AG10803 (cell line): ENCODE results near the gene ZNF608.

Source experiments
- DNase-seq: peaks from one replicate; pipeline ENCODE4 v3.0.0; 2010; ENCODE audit warnings: low read depth
- H3K4me3 ChIP-seq: 2 replicates; pipeline ENCODE4 v1.5.1; 2011; ENCODE audit warnings: mild to moderate bottlenecking, low read length, control low read depth
- TF ChIP-seq, protein P1 (sequence below): conservative IDR thresholded peaks from 2 replicates; pipeline ENCODE4 v1.5.1; 2011; ENCODE audit warnings: mild to moderate bottlenecking, low read length, control low read depth, inconsistent platforms

Gene ZNF608

DNA sequence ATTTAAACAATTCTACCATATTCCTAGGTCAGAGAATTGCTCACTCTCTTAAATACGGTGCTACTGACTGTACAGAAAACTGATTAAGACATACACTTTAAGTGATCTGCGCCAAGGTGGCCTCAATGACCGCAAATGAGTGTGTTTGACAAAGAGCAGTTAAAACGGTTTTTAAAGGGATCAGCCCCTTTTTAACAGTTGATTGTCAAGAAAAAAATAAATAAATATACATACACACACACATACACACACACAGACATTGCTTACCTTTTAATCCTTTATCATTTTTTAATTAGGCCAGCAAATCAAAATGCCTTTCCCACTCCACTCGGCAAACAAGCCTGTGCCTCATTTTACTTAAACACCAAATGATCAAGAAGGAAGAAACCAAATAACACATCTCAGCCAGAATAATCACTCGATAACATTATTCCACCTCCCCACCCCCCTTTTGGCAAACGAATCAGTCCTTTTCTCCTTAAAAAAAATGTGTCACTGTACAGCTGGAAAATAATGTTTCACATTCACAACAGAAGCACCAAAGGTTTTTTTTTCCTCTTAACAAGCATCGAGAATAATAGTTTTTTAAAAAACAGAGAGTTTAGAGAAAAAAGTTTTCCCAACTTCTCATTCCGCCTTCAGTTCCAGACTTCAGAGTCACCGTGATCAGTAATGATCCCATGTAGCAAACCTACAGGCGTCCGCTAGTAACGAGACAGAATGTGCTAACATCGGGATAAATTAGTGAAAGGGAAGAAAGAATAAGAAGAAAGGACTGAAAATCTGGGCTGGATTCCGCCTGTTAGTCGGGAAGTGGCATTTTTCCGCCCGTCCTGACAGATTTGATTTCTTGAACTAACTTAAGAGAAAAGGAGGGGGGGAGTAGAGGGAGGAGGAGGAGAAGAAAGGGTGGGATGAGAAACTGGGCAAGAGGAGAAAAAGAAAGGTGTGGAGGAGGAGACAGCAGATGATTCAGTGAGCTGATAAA lies at the start of gene ZNF608:
Gene ZNF608, minus strand, starts transcription at position 712 of the 988 bp plus-strand sequence. CDS start 1,650 bp downstream, outside the sequence.
- no peak for DNase-seq
- TF ChIP-seq, protein P1, sequence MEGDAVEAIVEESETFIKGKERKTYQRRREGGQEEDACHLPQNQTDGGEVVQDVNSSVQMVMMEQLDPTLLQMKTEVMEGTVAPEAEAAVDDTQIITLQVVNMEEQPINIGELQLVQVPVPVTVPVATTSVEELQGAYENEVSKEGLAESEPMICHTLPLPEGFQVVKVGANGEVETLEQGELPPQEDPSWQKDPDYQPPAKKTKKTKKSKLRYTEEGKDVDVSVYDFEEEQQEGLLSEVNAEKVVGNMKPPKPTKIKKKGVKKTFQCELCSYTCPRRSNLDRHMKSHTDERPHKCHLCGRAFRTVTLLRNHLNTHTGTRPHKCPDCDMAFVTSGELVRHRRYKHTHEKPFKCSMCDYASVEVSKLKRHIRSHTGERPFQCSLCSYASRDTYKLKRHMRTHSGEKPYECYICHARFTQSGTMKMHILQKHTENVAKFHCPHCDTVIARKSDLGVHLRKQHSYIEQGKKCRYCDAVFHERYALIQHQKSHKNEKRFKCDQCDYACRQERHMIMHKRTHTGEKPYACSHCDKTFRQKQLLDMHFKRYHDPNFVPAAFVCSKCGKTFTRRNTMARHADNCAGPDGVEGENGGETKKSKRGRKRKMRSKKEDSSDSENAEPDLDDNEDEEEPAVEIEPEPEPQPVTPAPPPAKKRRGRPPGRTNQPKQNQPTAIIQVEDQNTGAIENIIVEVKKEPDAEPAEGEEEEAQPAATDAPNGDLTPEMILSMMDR: no peak
- peak within 1 kb of the TSS; percentile 57 for H3K4me3 ChIP-seq

DNA sequence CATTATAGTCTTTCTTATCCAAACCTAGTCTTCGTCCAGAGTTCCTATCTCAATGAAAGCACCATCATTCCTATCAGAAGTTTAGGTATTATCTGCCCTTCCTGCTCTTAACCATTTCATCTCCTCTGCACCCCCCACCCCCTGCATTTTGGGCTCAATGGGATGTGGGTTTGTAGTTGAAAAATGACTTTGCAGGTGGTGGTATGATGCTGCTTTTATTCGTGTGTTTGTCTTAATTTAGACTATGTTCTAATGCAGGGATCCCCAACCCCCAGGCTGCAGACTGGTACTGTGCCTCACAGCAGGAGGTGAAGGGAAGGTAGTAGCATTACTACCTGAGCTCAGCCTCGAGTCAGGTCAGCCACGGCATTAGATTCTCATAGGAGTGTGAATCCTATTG lies 49.4 kb upstream of the ZNF608 start:
- DNase-seq: no peak
- TF ChIP-seq, protein P1: no peak
- no peak overlapping the region for H3K4me3 ChIP-seq

DNA sequence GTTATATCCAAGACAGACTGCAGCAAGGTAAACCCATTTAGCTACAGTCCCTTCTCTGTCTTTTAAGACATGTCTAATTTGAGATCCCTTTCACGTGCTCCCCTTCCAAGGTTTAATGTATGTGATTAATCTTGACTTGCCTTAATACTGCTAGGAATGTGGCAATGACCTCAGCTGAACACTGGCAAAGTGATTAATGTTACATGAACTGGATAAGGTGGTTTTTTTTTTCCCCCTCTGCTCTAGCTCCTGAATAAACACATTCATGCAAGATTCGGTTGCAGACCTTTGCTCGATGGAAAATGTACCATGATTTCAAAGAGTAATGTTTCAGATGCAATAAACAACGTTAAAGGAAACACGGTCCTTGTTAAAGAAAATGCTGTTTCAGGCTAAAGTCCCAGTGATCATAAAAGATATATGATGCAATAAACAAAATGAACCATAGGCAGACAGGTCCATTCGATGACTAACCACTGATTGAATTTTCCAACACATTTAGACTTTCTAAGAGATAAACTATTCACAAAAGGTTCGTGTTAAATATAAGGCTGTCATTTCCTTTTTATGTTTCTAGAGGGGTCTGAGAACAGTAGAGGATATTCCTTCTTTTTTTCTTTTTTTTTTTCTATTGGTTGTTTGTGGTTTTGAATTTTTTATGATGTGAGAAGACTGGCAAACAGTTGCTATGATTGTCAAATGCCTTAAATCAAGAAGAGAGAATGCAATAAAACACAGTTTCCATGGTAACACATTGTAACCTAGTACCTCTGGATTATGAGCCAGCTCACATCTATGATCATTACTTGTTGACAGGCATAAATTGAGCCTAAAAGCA lies 44.7 kb upstream of the ZNF608 start:
- H3K4me3 ChIP-seq: no peak overlapping the region
- TF ChIP-seq, protein P1: no peak
- DNase-seq: no peak

DNA sequence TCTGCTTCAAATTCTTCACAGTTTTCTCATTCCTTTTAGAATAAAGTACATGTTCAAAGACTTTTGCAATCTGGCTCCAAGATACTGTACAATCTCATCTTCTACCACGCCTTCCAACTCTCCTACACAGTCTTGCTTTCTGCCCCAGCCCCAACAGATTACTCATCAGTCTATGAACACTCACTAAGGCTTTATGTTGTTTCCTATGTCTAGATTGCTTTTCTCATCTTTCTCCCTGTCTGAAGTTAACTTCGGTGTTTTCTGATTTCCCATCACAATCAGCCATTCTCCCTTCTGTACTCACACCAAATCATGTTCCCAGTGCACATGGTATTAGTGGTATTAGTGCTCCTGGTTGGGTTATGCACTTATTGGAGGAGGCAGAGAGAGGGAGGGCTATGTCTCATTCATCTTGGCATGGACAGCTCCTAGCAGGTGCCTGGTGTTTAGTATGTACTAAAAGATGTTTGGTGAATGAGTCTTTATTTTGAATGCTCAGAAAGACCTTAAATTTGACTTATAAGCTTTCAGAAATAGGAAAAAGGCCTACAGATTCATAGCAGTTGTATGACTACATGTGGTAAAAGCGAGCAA lies 44.0 kb upstream of the ZNF608 start:
- TF ChIP-seq, protein P1: no peak
- DNase-seq: no peak
- H3K4me3 ChIP-seq: no peak overlapping the region

- no peak overlapping the region for H3K4me3 ChIP-seq
- DNase-seq: no peak
- TF ChIP-seq, protein P1: no peak
These were observed 42.7 kb upstream of the ZNF608 start for GRCh38 chr5:124789104-124789605.

GRCh38 chr5:124783794-124784193 lies 37.4 kb upstream of the ZNF608 start:
- peak; percentile 63 for DNase-seq
- H3K4me3 ChIP-seq: no peak overlapping the region
- TF ChIP-seq, protein P1: no peak
